Measurements from ENCODE around the gene LINGO4.

LINGO4 gene

GRCh38 chr1:151819976-151820623 lies 14.9 kb upstream of the LINGO4 start:
- TF ChIP-seq SCRT2 (tag by site-specific recombination; IDR thresholded peaks at IDR 0.05), result peak; percentile 62
- TF ChIP-seq ZNF488 (tag by site-specific recombination; IDR thresholded peaks at IDR 0.05), result no peak
- ChIA-PET CTCF (interaction anchor here (0.6 to 2.0 kb wide), 4 partner anchors 16 to 190 kb away, joined by 4 to 10 read pairs (median 5); no protein-coding TSS in a partner anchor), POLR2A (no interaction called here)
- Histone ChIP-seq H3K36me3 (ENCODE audit: control insufficient read depth in 2 of 2, insufficient read depth in 1 of 2, low read length in 2 of 2) (no peaks in the 10 kb centered on the region), H3K27ac (ENCODE audit: extremely low read depth, low read depth, low read length) (no peak overlapping the region), H3K9me3 (ENCODE audit: control insufficient read depth, insufficient read depth, low read depth, low read length) (no peaks in the 10 kb centered on the region), H3K4me1 (ENCODE audit: control insufficient read depth, insufficient read depth, low read length) (no peaks in the 10 kb centered on the region), H3K4me3 (ENCODE audit: low read depth, low read length) (no peak overlapping the region)

- H3K36me3 ChIP-seq (ENCODE audit: control insufficient read depth in 2 of 2, insufficient read depth in 1 of 2, low read length in 2 of 2), result no peaks in the 10 kb centered on the region
- H3K9me3 ChIP-seq (ENCODE audit: control insufficient read depth, insufficient read depth, low read depth, low read length), result no peaks in the 10 kb centered on the region
- TF ChIP-seq GLIS2 (tag by site-specific recombination; IDR thresholded peaks at IDR 0.05), result no peak
- TF ChIP-seq ZNF529 (tag by site-specific recombination; IDR thresholded peaks at IDR 0.05; ENCODE audit: insufficient replicate concordance), result no peak
- TF ChIP-seq ZNF433 (tag by site-specific recombination; IDR thresholded peaks at IDR 0.05; ENCODE audit: low read depth), result no peak
- no peak for TF ChIP-seq ZNF791 (tag by site-specific recombination; IDR thresholded peaks at IDR 0.05)
- no peak for TF ChIP-seq ZNF704 (tag by site-specific recombination; IDR thresholded peaks at IDR 0.05)
- TF ChIP-seq ZNF555 (tag by site-specific recombination; conservative IDR thresholded peaks at IDR 0.05), result no peak
- no peak for TF ChIP-seq ZNF548 (tag by site-specific recombination; IDR thresholded peaks at IDR 0.05)
- no peak for TF ChIP-seq KLF16 (tag by site-specific recombination; IDR thresholded peaks at IDR 0.05)
- TF ChIP-seq ZNF404 (tag by site-specific recombination; IDR thresholded peaks at IDR 0.05), result no peak
- no peak for TF ChIP-seq ZNF626 (tag by site-specific recombination; IDR thresholded peaks at IDR 0.05)
- no peak for TF ChIP-seq ZNF10 (tag by site-specific recombination; IDR thresholded peaks at IDR 0.05)
- TF ChIP-seq ZNF513 (tag by site-specific recombination; IDR thresholded peaks at IDR 0.05), result no peak
- no peak for TF ChIP-seq ZNF623 (tag by site-specific recombination; IDR thresholded peaks at IDR 0.05)
- no peak for TF ChIP-seq ZSCAN5A (tag by site-specific recombination; IDR thresholded peaks at IDR 0.05)
- TF ChIP-seq ZNF600 (tag by site-specific recombination; IDR thresholded peaks at IDR 0.05), result no peak
- TF ChIP-seq ZNF132 (tag by site-specific recombination; IDR thresholded peaks at IDR 0.05; ENCODE audit: borderline replicate concordance), result no peak
- no peak for TF ChIP-seq ZNF426 (tag by site-specific recombination; IDR thresholded peaks at IDR 0.05)
- TF ChIP-seq HIC1 (tag by site-specific recombination; IDR thresholded peaks at IDR 0.05), result no peak
- H3K27ac ChIP-seq (ENCODE audit: extremely low read depth, low read depth, low read length), result no peak overlapping the region
- POLR2A ChIA-PET, result no interaction called here
- CTCF ChIA-PET, result interaction anchor here (0.6 to 0.7 kb wide), 2 partner anchors 40 to 170 kb away, joined by 4 read pairs; no protein-coding TSS in a partner anchor
- no peaks in the 10 kb centered on the region for H3K4me1 ChIP-seq (ENCODE audit: control insufficient read depth, insufficient read depth, low read length)
- H3K4me3 ChIP-seq (ENCODE audit: low read depth, low read length), result no peak overlapping the region
Measured at GRCh38 chr1:151819227-151819835, 14.1 kb upstream of the LINGO4 start.

Data from HEK293 (cell line).